Cardiac fibroblast (primary cell): ENCODE data around the gene RAB30.
A peak's percentile ranks its signal among the peaks of the same experiment; 100 is the strongest.

Experiments used
- DNase-seq, 2 donors: peaks; one replicate each; pipeline versions ENCODE4 v3.0.0 to v3.0.0-alpha.2; 2010; ENCODE audit warnings: low read depth in 2 of 2
- H3K4me3 ChIP-seq, 2 donors: replicated peaks in 1 of 2; 1 replicate in 1 of 2; 2 replicates in 1 of 2; pipeline ENCODE4 v1.5.1; 2011; ENCODE audit warnings: low read depth in 2 of 2, low read length in 2 of 2, mild to moderate bottlenecking in 2 of 2, moderate library complexity in 1 of 2
- CTCF ChIP-seq: IDR thresholded peaks from one replicate; pipeline ENCODE4 v1.5.1; 2011; ENCODE audit warnings: low read depth, mild to moderate bottlenecking, low read length, inconsistent platforms

Gene RAB30

GRCh38 chr11:83007477-83007876 lies 64.2 kb downstream of the RAB30 start:
- no peak for TF ChIP-seq CTCF
- no peak for DNase-seq
- no peak overlapping the region for H3K4me3 ChIP-seq

GRCh38 chr11:83006877-83007330 lies 64.8 kb downstream of the RAB30 start:
- H3K4me3 ChIP-seq, result no peak overlapping the region
- DNase-seq, result no peak
- no peak for TF ChIP-seq CTCF

- no peak for TF ChIP-seq CTCF
- DNase-seq, result no peak
- H3K4me3 ChIP-seq, result no peak overlapping the region
These were observed 66.7 kb downstream of the RAB30 start for GRCh38 chr11:83004746-83005556.

- no peak for DNase-seq
- no peak overlapping the region for H3K4me3 ChIP-seq
- TF ChIP-seq CTCF, result no peak
These were observed 69.2 kb downstream of the RAB30 start for GRCh38 chr11:83002522-83002921.

GRCh38 chr11:83002053-83002452 lies 69.6 kb downstream of the RAB30 start:
- no peak for TF ChIP-seq CTCF
- no peak overlapping the region for H3K4me3 ChIP-seq
- peak; percentile 18 to 60 for DNase-seq

- H3K4me3 ChIP-seq, result no peak overlapping the region
- TF ChIP-seq CTCF, result no peak
- DNase-seq, result no peak
These were observed 71.3 kb downstream of the RAB30 start for GRCh38 chr11:83000381-83000780.

GRCh38 chr11:82999232-82999631 lies 72.5 kb downstream of the RAB30 start:
- no peak for TF ChIP-seq CTCF
- no peak overlapping the region for H3K4me3 ChIP-seq
- no peak for DNase-seq
